Measurements from ENCODE around the gene FRMD5.

GRCh38 chr15:43905755-43906154 lies 289.3 kb downstream of the FRMD5 start:
- TF ChIP-seq SIN3A (IDR thresholded peaks at IDR 0.05; ENCODE audit: borderline replicate concordance, insufficient read depth, low read length) (no peak), REST (IDR thresholded peaks at IDR 0.05; ENCODE audit: insufficient read depth in 1 of 2, low read depth in 2 of 2, low read length in 2 of 2) (no peak), POLR2AphosphoS5 (IDR thresholded peaks at IDR 0.05; ENCODE audit: low read depth, low read length) (no peak), TAF1 (IDR thresholded peaks at IDR 0.05; ENCODE audit: borderline replicate concordance, insufficient read depth, low read length) (no peak)

Measured in PFSK-1 (cell line).